ENCODE results near the gene SLC39A8. TPM values are rescaled to one million over a fixed set of nuclear protein-coding genes. Genes with fewer than 3 reads are reported as not detected.

The SLC39A8 gene
- polyA plus RNA-seq, 3 donors, result 1.8 to 7.8 (median 6.1) TPM

GRCh38 chr4:102263024-102263787 lies 82.1 kb downstream of the SLC39A8 start:
- H3K36me3 ChIP-seq (replicated peaks in 1 of 2; ENCODE audit: control insufficient read depth in 1 of 2, insufficient read depth in 2 of 2, low read length in 2 of 2), result no peaks in the 10 kb centered on the region
- no peak overlapping the region for H3K4me2 ChIP-seq (replicated peaks; ENCODE audit: extremely low read depth, low read length, poor library complexity, severe bottlenecking)
- WGBS (ENCODE audit: insufficient coverage), result no CpG with 5 or more reads among the region's 3 CpGs
- Mint-ChIP-seq H3K9me3 (no peaks in the 10 kb centered on the region), H3K36me3 (peaks cover 6 to 12% of the 10 kb centered on the region in 2 donors), H3K4me3 (no peak overlapping the region), H3K27ac (no peak overlapping the region), H3K27me3 (ENCODE audit: low read depth in 3 of 3) (peaks cover 0 to 2% (median 0%) of the 10 kb centered on the region in 3 donors), H3K4me1 (no peaks in the 10 kb centered on the region)
- H3K4me1 ChIP-seq (ENCODE audit: control insufficient read depth in 1 of 2, insufficient read depth in 2 of 2, low read length in 2 of 2), result no peaks in the 10 kb centered on the region
- no peaks in the 10 kb centered on the region for H3K27me3 ChIP-seq (ENCODE audit: control insufficient read depth in 2 of 2, insufficient read depth in 2 of 2, low read length in 2 of 2)
- H3K4me3 ChIP-seq (replicated peaks in 1 of 3; ENCODE audit: low read depth in 2 of 3, low read length in 3 of 3), result no peak overlapping the region
- no peaks in the 10 kb centered on the region for H3K9me3 ChIP-seq (replicated peaks in 1 of 2; ENCODE audit: control insufficient read depth in 1 of 2, insufficient read depth in 1 of 2, low read length in 2 of 2)
- H2AFZ ChIP-seq (ENCODE audit: insufficient read depth, low read depth, low read length, poor library complexity, severe bottlenecking), result no peak overlapping the region
- DNase-seq, result peak in 1 of 3 donors; percentile 1
- intact Hi-C loops (cut with micrococcal nuclease), result no loop called here
- TF ChIP-seq CTCF (IDR thresholded peaks at IDR 0.05), result no peak
- no peak overlapping the region for H3K9ac ChIP-seq (ENCODE audit: insufficient read depth, low read length, poor library complexity, severe bottlenecking)
- H3K79me2 ChIP-seq (ENCODE audit: insufficient read depth, low read length), result no peaks in the 10 kb centered on the region
- no peak overlapping the region for H3K27ac ChIP-seq (ENCODE audit: low read depth in 1 of 2, low read length in 2 of 2)
- no peaks in the 10 kb centered on the region for H4K20me1 ChIP-seq (ENCODE audit: insufficient read depth, low read length)

- no CpG with 5 or more reads among the region's 1 CpG for WGBS (ENCODE audit: insufficient coverage)
- Mint-ChIP-seq H3K27me3 (ENCODE audit: low read depth in 3 of 3) (peaks cover 0 to 2% (median 0%) of the 10 kb centered on the region in 3 donors), H3K4me3 (no peak overlapping the region), H3K27ac (no peak overlapping the region), H3K4me1 (no peaks in the 10 kb centered on the region), H3K36me3 (no peaks in the 10 kb centered on the region), H3K9me3 (no peaks in the 10 kb centered on the region)
- Histone ChIP-seq H2AFZ (ENCODE audit: insufficient read depth, low read depth, low read length, poor library complexity, severe bottlenecking) (no peak overlapping the region), H3K4me1 (ENCODE audit: control insufficient read depth in 1 of 2, insufficient read depth in 2 of 2, low read length in 2 of 2) (no peaks in the 10 kb centered on the region), H3K27me3 (ENCODE audit: control insufficient read depth in 2 of 2, insufficient read depth in 2 of 2, low read length in 2 of 2) (no peaks in the 10 kb centered on the region), H4K20me1 (ENCODE audit: insufficient read depth, low read length) (no peaks in the 10 kb centered on the region), H3K4me3 (replicated peaks in 1 of 3; ENCODE audit: low read depth in 2 of 3, low read length in 3 of 3) (no peak overlapping the region), H3K9me3 (replicated peaks in 1 of 2; ENCODE audit: control insufficient read depth in 1 of 2, insufficient read depth in 1 of 2, low read length in 2 of 2) (no peaks in the 10 kb centered on the region), H3K9ac (ENCODE audit: insufficient read depth, low read length, poor library complexity, severe bottlenecking) (no peak overlapping the region), H3K36me3 (replicated peaks in 1 of 2; ENCODE audit: control insufficient read depth in 1 of 2, insufficient read depth in 2 of 2, low read length in 2 of 2) (no peaks in the 10 kb centered on the region), H3K27ac (ENCODE audit: low read depth in 1 of 2, low read length in 2 of 2) (no peak overlapping the region), H3K79me2 (ENCODE audit: insufficient read depth, low read length) (no peaks in the 10 kb centered on the region), H3K4me2 (replicated peaks; ENCODE audit: extremely low read depth, low read length, poor library complexity, severe bottlenecking) (no peak overlapping the region)
- no peak for DNase-seq
- no peak for TF ChIP-seq CTCF (IDR thresholded peaks at IDR 0.05)
- intact Hi-C loops (cut with micrococcal nuclease), result no loop called here
Observed at GRCh38 chr4:102259702-102260101, 85.6 kb downstream of the SLC39A8 start.

Measured in CD14-positive monocyte (primary cell).